HepG2 (cell line): Measurements from ENCODE around the gene PARP14. TPM values are rescaled to one million over a fixed set of nuclear protein-coding genes. Genes with fewer than 3 reads are reported as not detected.

ENCODE experiments used
- ETV5 ChIP-seq: IDR thresholded peaks from 2 replicates; pipeline ENCODE4 v1.6.1; 2018; ENCODE audit warnings: missing biosample characterization, missing genetic modification reagents, inconsistent platforms, borderline replicate concordance
- RNF2 ChIP-seq: fragments of 450-650 bp; conservative IDR thresholded peaks from 2 replicates; pipeline ENCODE4 v1.6.1; 2016; ENCODE audit warnings: low read depth
- polyA plus RNA-seq, 8 experiments: library from polyadenylated mRNA; depleted of rRNA in 3 of 8; stranded (reverse) in 7 of 8; unstranded in 1 of 8; fragments of >200 nt; fragmentation: Illumina TruSeq in 4 of 8; extraction: Trizol in 4 of 8; gene quantifications; 2 replicates each; pipeline versions ENCODE4 v1.2.1 to v1.2.3, GENCODE V29; 2011 to 2016; ENCODE audit warnings: low read depth in 4 of 8, missing spikeins in 1 of 8, mixed read lengths in 1 of 8; ENCODE audit not compliant: insufficient read depth in 1 of 8
- total RNA-seq, 5 experiments: library from RNA; depleted of rRNA; stranded (reverse); fragments of >200 nt; fragmentation: Illumina TruSeq; extraction: Trizol; gene quantifications; 2 replicates each; pipeline ENCODE4 v1.2.3, GENCODE V29; 2016; ENCODE audit warnings: low read depth in 1 of 5
- TF ChIP-seq, protein P1 (sequence below): sonication (generic); formaldehyde crosslinking; IDR thresholded peaks from 2 replicates; pipeline ENCODE4 v1.5.0; 2020; ENCODE audit warnings: mild to moderate bottlenecking, missing genetic modification reagents, borderline replicate concordance

Gene PARP14
- total and polyA plus RNA-seq, 2 of the 13 experiments (the other 11 are each of a cell fraction or from before 2014, with no cell fraction given) = 9.0 to 19.1 TPM

DNA sequence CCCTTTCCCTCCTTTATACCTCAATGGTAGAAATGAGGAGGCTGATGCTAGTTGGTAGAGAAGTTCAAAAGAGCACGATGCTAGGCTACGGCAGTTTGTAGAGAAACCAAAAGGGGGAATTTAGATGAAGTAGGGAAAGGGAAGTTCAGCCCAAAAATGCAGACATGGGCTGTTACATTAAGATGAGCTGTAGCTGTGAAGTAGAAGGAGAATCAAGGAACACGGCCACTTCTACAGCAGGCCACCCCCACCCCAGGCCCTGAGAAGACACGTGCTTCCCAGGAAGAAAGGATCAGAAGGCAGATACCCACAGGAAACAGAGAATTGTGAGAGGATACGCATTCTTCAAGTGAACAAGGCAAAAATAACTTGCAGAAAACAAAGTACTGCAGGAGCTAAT lies 2.1 kb upstream of the PARP14 start (continued):
- TF ChIP-seq RNF2 = no peak
- TF ChIP-seq, protein P1, sequence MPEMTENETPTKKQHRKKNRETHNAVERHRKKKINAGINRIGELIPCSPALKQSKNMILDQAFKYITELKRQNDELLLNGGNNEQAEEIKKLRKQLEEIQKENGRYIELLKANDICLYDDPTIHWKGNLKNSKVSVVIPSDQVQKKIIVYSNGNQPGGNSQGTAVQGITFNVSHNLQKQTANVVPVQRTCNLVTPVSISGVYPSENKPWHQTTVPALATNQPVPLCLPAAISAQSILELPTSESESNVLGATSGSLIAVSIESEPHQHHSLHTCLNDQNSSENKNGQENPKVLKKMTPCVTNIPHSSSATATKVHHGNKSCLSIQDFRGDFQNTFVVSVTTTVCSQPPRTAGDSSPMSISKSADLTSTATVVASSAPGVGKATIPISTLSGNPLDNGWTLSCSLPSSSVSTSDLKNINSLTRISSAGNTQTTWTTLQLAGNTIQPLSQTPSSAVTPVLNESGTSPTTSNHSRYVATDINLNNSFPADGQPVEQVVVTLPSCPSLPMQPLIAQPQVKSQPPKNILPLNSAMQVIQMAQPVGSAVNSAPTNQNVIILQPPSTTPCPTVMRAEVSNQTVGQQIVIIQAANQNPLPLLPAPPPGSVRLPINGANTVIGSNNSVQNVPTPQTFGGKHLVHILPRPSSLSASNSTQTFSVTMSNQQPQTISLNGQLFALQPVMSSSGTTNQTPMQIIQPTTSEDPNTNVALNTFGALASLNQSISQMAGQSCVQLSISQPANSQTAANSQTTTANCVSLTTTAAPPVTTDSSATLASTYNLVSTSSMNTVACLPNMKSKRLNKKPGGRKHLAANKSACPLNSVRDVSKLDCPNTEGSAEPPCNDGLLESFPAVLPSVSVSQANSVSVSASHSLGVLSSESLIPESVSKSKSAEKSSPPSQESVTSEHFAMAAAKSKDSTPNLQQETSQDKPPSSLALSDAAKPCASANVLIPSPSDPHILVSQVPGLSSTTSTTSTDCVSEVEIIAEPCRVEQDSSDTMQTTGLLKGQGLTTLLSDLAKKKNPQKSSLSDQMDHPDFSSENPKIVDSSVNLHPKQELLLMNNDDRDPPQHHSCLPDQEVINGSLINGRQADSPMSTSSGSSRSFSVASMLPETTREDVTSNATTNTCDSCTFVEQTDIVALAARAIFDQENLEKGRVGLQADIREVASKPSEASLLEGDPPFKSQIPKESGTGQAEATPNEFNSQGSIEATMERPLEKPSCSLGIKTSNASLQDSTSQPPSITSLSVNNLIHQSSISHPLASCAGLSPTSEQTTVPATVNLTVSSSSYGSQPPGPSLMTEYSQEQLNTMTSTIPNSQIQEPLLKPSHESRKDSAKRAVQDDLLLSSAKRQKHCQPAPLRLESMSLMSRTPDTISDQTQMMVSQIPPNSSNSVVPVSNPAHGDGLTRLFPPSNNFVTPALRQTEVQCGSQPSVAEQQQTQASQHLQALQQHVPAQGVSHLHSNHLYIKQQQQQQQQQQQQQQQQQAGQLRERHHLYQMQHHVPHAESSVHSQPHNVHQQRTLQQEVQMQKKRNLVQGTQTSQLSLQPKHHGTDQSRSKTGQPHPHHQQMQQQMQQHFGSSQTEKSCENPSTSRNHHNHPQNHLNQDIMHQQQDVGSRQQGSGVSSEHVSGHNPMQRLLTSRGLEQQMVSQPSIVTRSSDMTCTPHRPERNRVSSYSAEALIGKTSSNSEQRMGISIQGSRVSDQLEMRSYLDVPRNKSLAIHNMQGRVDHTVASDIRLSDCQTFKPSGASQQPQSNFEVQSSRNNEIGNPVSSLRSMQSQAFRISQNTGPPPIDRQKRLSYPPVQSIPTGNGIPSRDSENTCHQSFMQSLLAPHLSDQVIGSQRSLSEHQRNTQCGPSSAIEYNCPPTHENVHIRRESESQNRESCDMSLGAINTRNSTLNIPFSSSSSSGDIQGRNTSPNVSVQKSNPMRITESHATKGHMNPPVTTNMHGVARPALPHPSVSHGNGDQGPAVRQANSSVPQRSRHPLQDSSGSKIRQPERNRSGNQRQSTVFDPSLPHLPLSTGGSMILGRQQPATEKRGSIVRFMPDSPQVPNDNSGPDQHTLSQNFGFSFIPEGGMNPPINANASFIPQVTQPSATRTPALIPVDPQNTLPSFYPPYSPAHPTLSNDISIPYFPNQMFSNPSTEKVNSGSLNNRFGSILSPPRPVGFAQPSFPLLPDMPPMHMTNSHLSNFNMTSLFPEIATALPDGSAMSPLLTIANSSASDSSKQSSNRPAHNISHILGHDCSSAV = no peak
- TF ChIP-seq ETV5 = no peak
